Measurements from ENCODE around the gene WWOX.

- TF ChIP-seq CTCF (IDR thresholded peaks at IDR 0.05), result no peak
- no peak for TF ChIP-seq POLR2A (IDR thresholded peaks at IDR 0.05)
Observed at GRCh38 chr16:78096386-78096785, 3.1 kb upstream of the WWOX start.

All from right lobe of liver (tissue), 4 donors.